ENCODE measurements around the gene OGDH. TPM values are rescaled to one million over a fixed set of nuclear protein-coding genes. Genes with fewer than 3 reads are reported as not detected.

Gene OGDH
- total and polyA plus RNA-seq, 2 of the 13 experiments (the other 11 are each of a cell fraction or from before 2014, with no cell fraction given) = 17.4 to 25.4 TPM

- no peak for TF ChIP-seq ZNF18 (CRISPR knock-in tag; IDR thresholded peaks at IDR 0.05; ENCODE audit: insufficient replicate concordance)
Observed at GRCh38 chr7:44634187-44634838, 27.9 kb downstream of the OGDH start (continued).

GRCh38 chr7:44634839-44635591 is 28.6 kb downstream of the OGDH start:
- ATAC-seq (no peak), FAIRE-seq (no peak), DNase-seq (ENCODE audit: low spot score) (no peak)
- ChIA-PET CTCF (ENCODE audit: low intra/inter-chr PET ratio, low total read pairs) (no interaction called here), POLR2A (interaction anchor here (1.2 to 1.8 kb wide), 4 partner anchors 12 to 47 kb away, joined by 3 to 5 read pairs (median 4); partner anchors contain the start of gene OGDH)
- no peak overlapping the region for H2AFZ ChIP-seq (ENCODE audit: low read length)
- no peaks in the 10 kb centered on the region for H3K9me3 ChIP-seq (ENCODE audit: low read length)
- BruUV-seq (replicated peaks) = no TSS peak
- 94% methylated on average over 14 of the region's 14 CpGs for WGBS (ENCODE audit: low lambda C conversion rate)
- H3K27me3 ChIP-seq (ENCODE audit: control insufficient read depth in 1 of 2, insufficient read depth in 2 of 2, low read length in 2 of 2) = no peaks in the 10 kb centered on the region
- in situ Hi-C loops (cut with HindIII; ENCODE audit: extremely low pct_ligation_motif_present, low pct_unique_long_range_greater_than_20kb) = no loop called here
- H3K36me3 ChIP-seq (replicated peaks in 1 of 2; ENCODE audit: control insufficient read depth in 1 of 2, insufficient read depth in 2 of 2, low read length in 2 of 2) = peaks cover 0 to 2% of the 10 kb centered on the region in 2 experiments; a peak in 1 of 5 replicates
- no peak overlapping the region for H3K27ac ChIP-seq (ENCODE audit: extremely low read length, insufficient read depth, low read length)
- H3K4me3 ChIP-seq (replicated peaks in 1 of 3; ENCODE audit: insufficient read depth in 1 of 3, low read depth in 2 of 3, low read length in 3 of 3) = no peak overlapping the region
- intact Hi-C loops (cut with micrococcal nuclease; ENCODE audit: unreplicated experiment) = no loop called here
- no peak overlapping the region for H3K4me2 ChIP-seq (ENCODE audit: low read depth, low read length)
- no peaks in the 10 kb centered on the region for H3K79me2 ChIP-seq (ENCODE audit: insufficient read depth, low read length)
- H4K20me1 ChIP-seq (ENCODE audit: insufficient read depth, low read length) = peaks cover 10% of the 10 kb centered on the region
- H3K4me1 ChIP-seq (ENCODE audit: insufficient read depth, low read length) = peaks cover 47% of the 10 kb centered on the region
- H3K9ac ChIP-seq (ENCODE audit: insufficient read depth, low read depth, low read length) = no peak overlapping the region
- TF ChIP-seq MNT (IDR thresholded peaks at IDR 0.05) (no peak), ZNF333 (CRISPR knock-in tag; IDR thresholded peaks at IDR 0.05; ENCODE audit: borderline replicate concordance) (no peak), ZNF792 (CRISPR knock-in tag; IDR thresholded peaks at IDR 0.05) (no peak), MBD4 (IDR thresholded peaks at IDR 0.05; ENCODE audit: borderline replicate concordance, low read length) (no peak), MTF2 (CRISPR knock-in tag; IDR thresholded peaks at IDR 0.05; ENCODE audit: borderline replicate concordance) (no peak), RXRB (CRISPR knock-in tag; IDR thresholded peaks at IDR 0.05; ENCODE audit: borderline replicate concordance) (no peak), KDM4B (CRISPR knock-in tag; IDR thresholded peaks at IDR 0.05) (no peak), KIAA2018 (CRISPR knock-in tag; IDR thresholded peaks at IDR 0.05; ENCODE audit: borderline replicate concordance) (no peak)
